GM06990 (cell line): ENCODE data around the gene E2F4.
A peak's percentile ranks its signal among the peaks of the same experiment; 100 is the strongest.

ENCODE experiments used
- DNase-seq: peaks from one replicate; pipeline ENCODE4 v3.0.0-alpha.2; 2011; ENCODE audit not compliant: insufficient read length; ENCODE audit errors: extremely low read depth
- H3K27me3 ChIP-seq: replicated peaks from 2 replicates; pipeline ENCODE4 v1.6.0; 2011; ENCODE audit warnings: low read length; ENCODE audit not compliant: control insufficient read depth, insufficient read depth
- H3K36me3 ChIP-seq: 2 replicates; pipeline ENCODE4 v1.5.1; 2011; ENCODE audit warnings: low read length; ENCODE audit not compliant: control insufficient read depth, insufficient read depth
- H3K4me3 ChIP-seq: replicated peaks from 2 replicates; pipeline ENCODE4 v1.5.1; 2011; ENCODE audit warnings: low read depth, mild to moderate bottlenecking, control low read depth, low read length
- TF ChIP-seq, protein P1 (sequence below): IDR thresholded peaks from 2 replicates; pipeline ENCODE4 v1.5.1; 2011; ENCODE audit warnings: low read length, control low read depth, mild to moderate bottlenecking, inconsistent platforms; ENCODE audit not compliant: insufficient read depth, poor library complexity, severe bottlenecking

The E2F4 gene

DNA sequence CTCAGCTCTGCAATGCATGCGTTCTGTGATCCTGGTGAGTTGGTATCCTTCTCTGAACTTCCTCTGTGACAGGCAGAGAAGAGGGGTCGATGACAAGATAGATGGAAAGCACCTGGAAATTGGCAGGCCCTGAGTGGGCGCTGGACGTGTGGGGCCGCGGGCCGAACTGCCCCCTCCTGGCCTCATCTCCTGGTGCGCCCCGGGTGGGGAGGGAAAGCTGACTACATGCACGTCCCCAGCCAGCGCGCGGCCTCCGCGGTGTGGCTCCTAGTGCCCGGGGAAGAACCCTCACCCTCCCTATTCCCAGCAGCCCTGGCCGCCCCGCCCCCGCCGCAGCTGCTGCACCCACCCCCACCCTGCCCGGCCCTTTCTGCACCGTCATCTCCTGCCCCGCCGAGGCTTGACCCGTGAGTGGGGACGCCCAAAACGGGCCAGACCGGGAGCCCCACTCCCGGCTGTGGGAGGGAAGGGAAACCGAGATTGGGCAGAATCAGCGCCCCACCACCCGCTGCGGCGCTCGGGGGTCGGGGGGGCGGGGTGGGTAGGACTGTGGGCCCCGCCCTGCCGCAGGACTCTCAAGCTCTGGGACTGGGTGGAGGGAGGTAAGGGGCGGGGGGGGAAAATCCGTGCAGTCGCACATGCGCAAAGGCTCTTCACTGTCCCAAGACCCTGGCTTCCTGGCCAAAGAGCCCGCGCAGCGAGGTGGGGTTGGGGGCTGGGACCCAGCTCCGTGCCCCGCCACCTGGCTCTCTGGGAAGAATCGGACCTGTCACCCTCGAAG is 21.6 kb upstream of the E2F4 start, which contains the start of gene NOL3:
NOL3 (plus strand) TSS at position 371 of the 781 bp plus-strand sequence.
- TF ChIP-seq, protein P1, sequence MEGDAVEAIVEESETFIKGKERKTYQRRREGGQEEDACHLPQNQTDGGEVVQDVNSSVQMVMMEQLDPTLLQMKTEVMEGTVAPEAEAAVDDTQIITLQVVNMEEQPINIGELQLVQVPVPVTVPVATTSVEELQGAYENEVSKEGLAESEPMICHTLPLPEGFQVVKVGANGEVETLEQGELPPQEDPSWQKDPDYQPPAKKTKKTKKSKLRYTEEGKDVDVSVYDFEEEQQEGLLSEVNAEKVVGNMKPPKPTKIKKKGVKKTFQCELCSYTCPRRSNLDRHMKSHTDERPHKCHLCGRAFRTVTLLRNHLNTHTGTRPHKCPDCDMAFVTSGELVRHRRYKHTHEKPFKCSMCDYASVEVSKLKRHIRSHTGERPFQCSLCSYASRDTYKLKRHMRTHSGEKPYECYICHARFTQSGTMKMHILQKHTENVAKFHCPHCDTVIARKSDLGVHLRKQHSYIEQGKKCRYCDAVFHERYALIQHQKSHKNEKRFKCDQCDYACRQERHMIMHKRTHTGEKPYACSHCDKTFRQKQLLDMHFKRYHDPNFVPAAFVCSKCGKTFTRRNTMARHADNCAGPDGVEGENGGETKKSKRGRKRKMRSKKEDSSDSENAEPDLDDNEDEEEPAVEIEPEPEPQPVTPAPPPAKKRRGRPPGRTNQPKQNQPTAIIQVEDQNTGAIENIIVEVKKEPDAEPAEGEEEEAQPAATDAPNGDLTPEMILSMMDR, result no peak
- DNase-seq, result peak; percentile 73
- Histone ChIP-seq H3K36me3 (no peaks in the 10 kb centered on the region), H3K4me3 (peak within 1 kb of the TSS; percentile 61), H3K27me3 (no peaks in the 10 kb centered on the region; the same call in 1 of the 2 replicates)

DNA sequence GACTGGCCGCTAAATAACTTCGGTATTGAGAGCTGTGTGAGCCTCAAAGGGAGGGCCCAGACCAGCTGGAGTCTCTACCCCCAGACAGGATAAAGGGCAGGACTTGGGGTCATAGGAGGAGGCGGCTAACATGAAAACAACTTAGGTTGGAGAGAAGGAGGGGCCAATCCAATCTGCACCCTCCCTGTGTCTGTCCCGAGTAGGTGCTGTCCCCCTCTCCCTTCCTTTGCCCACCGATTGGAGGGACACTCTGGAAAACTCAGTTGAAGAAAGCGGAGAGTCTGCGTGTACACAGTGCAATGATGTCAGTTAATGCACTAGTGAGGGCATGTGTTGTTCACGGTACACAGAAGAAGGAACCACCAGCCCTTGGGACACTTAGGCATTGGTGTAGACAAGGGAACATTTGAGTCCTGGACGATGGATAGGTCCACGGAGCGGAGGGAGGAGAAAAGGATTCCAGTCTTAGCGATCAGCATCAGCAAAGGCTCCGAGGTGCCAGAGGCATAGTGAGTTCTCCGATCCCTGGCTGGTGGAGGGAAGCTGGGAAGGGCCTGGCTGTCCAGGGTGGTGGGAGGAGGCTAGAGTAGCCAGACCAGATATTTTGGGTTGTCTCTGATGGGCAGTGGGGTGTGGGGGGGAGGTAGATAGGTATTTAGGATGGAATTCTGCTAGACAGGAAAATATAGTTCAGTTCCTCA is 20.9 kb upstream of the E2F4 start:
- Histone ChIP-seq H3K27me3 (no peaks in the 10 kb centered on the region; the same call in 1 of the 2 replicates), H3K4me3 (peak overlapping the region; percentile 61), H3K36me3 (no peaks in the 10 kb centered on the region)
- DNase-seq, result no peak
- TF ChIP-seq, protein P1, result no peak

DNA sequence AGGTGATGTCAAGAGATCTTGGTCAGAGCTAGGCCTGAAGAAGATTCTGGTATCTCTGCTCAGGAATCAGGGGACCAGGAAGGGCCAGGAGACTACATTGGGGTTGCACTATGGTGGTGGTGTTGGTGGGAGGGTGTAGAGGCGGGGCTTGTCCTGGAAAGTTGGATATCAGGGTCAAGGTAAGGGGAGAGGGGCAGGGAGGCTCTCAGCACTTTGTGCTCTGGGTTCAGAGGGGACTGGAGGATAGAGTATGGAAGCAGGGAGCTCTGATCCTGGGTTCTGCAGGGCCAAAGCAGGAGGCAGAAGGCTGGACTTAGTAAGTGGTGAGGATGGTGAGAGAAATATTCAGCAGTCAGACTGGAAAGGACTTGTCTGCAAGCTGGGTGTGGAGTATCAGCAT is 18.6 kb upstream of the E2F4 start:
- TF ChIP-seq, protein P1, result no peak
- no peak for DNase-seq
- Histone ChIP-seq H3K4me3 (no peak overlapping the region), H3K36me3 (no peaks in the 10 kb centered on the region), H3K27me3 (no peaks in the 10 kb centered on the region)

DNA sequence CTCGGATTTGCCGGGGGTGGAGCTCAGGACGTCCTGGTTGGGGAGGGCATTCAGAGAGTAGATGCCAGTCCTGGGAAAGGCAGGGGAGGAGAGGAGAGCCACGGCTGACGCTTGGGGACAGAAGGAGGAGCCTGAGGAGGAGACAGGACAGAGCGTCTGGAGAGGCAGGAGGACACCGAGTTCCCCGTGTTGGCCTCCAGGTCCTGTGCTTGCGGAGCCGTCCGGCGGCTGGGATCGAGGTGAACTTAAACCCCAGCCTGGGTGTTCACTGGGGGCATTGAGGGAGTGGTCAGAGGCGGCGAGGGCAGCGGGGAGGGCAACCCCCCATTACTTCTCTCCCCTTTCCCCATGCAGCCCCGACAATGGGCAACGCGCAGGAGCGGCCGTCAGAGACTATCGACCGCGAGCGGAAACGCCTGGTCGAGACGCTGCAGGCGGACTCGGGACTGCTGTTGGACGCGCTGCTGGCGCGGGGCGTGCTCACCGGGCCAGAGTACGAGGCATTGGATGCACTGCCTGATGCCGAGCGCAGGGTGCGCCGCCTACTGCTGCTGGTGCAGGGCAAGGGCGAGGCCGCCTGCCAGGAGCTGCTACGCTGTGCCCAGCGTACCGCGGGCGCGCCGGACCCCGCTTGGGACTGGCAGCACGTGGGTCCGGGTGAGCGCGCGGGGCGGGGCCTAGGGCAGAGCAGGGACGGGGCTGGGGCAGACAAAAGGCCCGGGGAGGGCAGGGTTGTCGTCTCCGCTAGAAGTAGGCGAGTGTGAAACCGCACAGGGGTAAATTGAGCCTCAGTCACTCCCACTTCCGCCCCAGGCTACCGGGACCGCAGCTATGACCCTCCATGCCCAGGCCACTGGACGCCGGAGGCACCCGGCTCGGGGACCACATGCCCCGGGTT is 17.9 kb upstream of the E2F4 start:
- H3K4me3 ChIP-seq, result peak overlapping the region; percentile 37
- TF ChIP-seq, protein P1, result peak; percentile 28
- H3K27me3 ChIP-seq, result no peaks in the 10 kb centered on the region
- peak; percentile 80 for DNase-seq
- H3K36me3 ChIP-seq, result no peaks in the 10 kb centered on the region

DNA sequence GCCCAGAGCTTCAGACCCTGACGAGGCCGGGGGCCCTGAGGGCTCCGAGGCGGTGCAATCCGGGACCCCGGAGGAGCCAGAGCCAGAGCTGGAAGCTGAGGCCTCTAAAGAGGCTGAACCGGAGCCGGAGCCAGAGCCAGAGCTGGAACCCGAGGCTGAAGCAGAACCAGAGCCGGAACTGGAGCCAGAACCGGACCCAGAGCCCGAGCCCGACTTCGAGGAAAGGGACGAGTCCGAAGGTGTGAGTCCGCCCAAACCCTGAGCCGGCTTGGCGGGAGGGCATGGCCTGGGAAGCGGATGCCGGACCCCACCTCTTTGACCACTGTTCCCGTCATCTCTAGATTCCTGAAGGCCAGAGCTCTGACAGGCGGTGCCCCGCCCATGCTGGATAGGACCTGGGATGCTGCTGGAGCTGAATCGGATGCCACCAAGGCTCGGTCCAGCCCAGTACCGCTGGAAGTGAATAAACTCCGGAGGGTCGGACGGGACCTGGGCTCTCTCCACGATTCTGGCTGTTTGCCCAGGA is 17.2 kb upstream of the E2F4 start:
- H3K4me3 ChIP-seq, result no peak overlapping the region; the same call in 1 of the 2 replicates
- no peak for DNase-seq
- no peaks in the 10 kb centered on the region; the same call in 1 of the 2 replicates for H3K36me3 ChIP-seq
- TF ChIP-seq, protein P1, result no peak
- no peaks in the 10 kb centered on the region for H3K27me3 ChIP-seq
